Measurements from ENCODE around the gene CCDC86. TPM values are rescaled to one million over a fixed set of nuclear protein-coding genes. Genes with fewer than 3 reads are reported as not detected.

The CCDC86 gene
- total and polyA plus RNA-seq, 9 of the 15 experiments (the other 6 are each of a cell fraction or from before 2014, with no cell fraction given) = 4.6 to 102 (median 25.2) TPM

- Histone ChIP-seq H3K79me2 (ENCODE audit: control insufficient read depth, insufficient read depth, low read length) (no peaks in the 10 kb centered on the region), H3K4me3 (no peak overlapping the region), H3K36me3 (ENCODE audit: control insufficient read depth, insufficient read depth, low read length) (no peaks in the 10 kb centered on the region), H3K27me3 (ENCODE audit: control insufficient read depth in 2 of 2, insufficient read depth in 2 of 2, low read length in 2 of 2) (peaks cover 10 to 38% of the 10 kb centered on the region in 2 experiments; a peak in 4 of 5 replicates), H3K27ac (ENCODE audit: extremely low read depth, low read depth, low read length) (no peak overlapping the region), H2AFZ (ENCODE audit: low read depth, low read length) (no peak overlapping the region), H3K4me2 (ENCODE audit: insufficient read depth, low read length) (no peak overlapping the region), H3K9ac (ENCODE audit: insufficient read depth in 1 of 2, low read depth in 2 of 2, low read length in 2 of 2) (no peak overlapping the region), H3K4me1 (replicated peaks in 1 of 2; ENCODE audit: control insufficient read depth in 2 of 2, insufficient read depth in 2 of 2, low read length in 2 of 2) (peaks cover 0 to 2% of the 10 kb centered on the region in 2 experiments; a peak in 2 of 5 replicates), H3K9me1 (ENCODE audit: control insufficient read depth, insufficient read depth, low read length) (no peaks in the 10 kb centered on the region), H4K20me1 (replicated peaks; ENCODE audit: control insufficient read depth, insufficient read depth, low read length) (peaks cover 10% of the 10 kb centered on the region; the same call in 1 of the 2 replicates), H3K9me3 (replicated peaks; ENCODE audit: control insufficient read depth, insufficient read depth, low read depth, low read length) (no peaks in the 10 kb centered on the region)
- ChIA-PET POLR2A (interaction anchor here (0.6 to 1.4 kb wide), 7 partner anchors 10 to 74 kb away, joined by 3 to 5 read pairs (median 4); partner anchors contain the start of gene CCDC86), CTCF (ENCODE audit: low intra/inter-chr PET ratio) (interaction anchor here (0.6 to 4.4 kb wide), 8 partner anchors 56 to 551 kb away, joined by 4 to 59 read pairs (median 7); no protein-coding TSS in a partner anchor)
- ATAC-seq (no peak), FAIRE-seq (no peak), DNase-seq (ENCODE audit: extremely low read depth in 1 of 4, low spot score in 3 of 4) (no peak)
- WGBS (ENCODE audit: insufficient coverage, low coverage, missing lambda C conversion rate) = 19% methylated on average over 7 of the region's 7 CpGs
- intact Hi-C loops (cut with micrococcal nuclease) = loop anchor here (1.0 to 5.0 kb wide), 6 partner anchors 56 to 355 kb away; no protein-coding TSS in a partner anchor
- in situ Hi-C loops (cut with MboI) = no loop called here
- no TSS peak for BruUV-seq (replicated peaks)
- TF ChIP-seq NFIC (IDR thresholded peaks at IDR 0.05) (peak; percentile 57; the same call in 1 of the 2 replicates), SRSF3 (IDR thresholded peaks at IDR 0.05; ENCODE audit: insufficient read depth, low read length) (no peak), SMAD3 (CRISPR knock-in tag; conservative IDR thresholded peaks at IDR 0.05) (no peak)
Observed at GRCh38 chr11:60831501-60832079, 10.3 kb upstream of the CCDC86 start.
